Stimulated activated CD8-positive, alpha-beta memory T cell treated with anti-CD3 and anti-CD28 coated beads, Interleukin-4, amount 100 ng/mL, for 4 hours (primary cell): ENCODE results near the gene ZFAND3.

ENCODE experiments used
- DNase-seq, 2 donors: peaks; one replicate each; pipeline ENCODE4 v3.0.0-alpha.2; 2020; ENCODE audit warnings: low read depth in 2 of 2, low spot score in 1 of 2

Gene ZFAND3

DNA sequence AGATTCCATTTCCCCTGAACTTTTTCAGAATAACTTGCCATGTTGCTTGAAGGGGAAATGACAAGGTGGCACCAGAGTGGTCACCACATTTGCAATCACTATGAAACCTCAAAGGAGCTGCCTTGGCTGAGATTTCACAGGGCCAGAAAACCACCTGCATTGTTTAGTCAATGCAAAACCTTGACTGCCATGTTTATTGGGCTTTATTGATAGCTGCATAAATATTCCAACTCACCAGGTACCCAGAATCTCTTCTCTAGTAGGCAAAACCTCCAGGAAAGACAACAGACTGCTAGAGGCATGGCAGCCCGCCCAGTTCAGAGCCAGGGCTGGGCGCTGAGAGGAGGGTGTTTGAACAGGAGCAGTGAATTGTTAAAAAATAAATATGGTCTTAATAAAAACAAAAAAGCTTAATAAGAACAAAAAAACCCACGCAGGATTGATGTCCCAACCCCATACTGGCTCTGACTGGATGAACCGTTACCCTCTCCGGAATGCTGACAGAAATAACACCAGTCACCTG, 375.6 kb downstream of the ZFAND3 start:
- DNase-seq = no peak

DNA sequence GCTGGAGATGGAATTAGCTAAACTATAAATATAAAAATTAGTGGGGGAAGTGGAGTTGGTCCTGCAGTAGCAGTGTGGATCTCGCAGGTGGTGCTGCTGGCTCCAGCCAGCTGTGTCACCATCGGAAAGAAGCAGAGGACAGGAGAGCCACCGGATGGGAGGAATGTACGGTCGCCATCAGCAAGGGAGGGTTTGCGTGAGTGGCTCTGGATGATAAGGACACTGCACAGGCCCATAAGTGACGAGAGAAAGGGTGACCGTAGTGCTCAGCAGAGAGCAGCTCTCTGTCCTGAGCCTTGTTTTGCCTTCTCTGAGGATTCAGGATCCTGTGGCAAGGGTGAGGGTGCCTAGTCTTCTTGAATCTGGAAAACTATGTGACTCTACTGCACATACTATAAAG, 378.7 kb downstream of the ZFAND3 start:
- DNase-seq = no peak
